CD4-positive, alpha-beta T cell treated with Interleukin-17A for 1 hour (primary cell): ENCODE data around the gene EIF4H.

Experiments used
- DNase-seq: peaks from one replicate; pipeline ENCODE4 v3.0.0-alpha.2; 2020

The EIF4H gene

GRCh38 chr7:74228951-74229900, 55.1 kb downstream of the EIF4H start:
- DNase-seq, result no peak

GRCh38 chr7:74230446-74231231, 56.5 kb downstream of the EIF4H start:
- no peak for DNase-seq

GRCh38 chr7:74231232-74231590, 57.1 kb downstream of the EIF4H start:
- DNase-seq, result no peak

GRCh38 chr7:74233655-74234285, 59.6 kb downstream of the EIF4H start:
- DNase-seq, result no peak

- DNase-seq, result no peak
Observed at GRCh38 chr7:74235518-74236268, 61.5 kb downstream of the EIF4H start.

- DNase-seq, result no peak
Observed at GRCh38 chr7:74236284-74236683, 62.1 kb downstream of the EIF4H start.

GRCh38 chr7:74240482-74240881, 66.3 kb downstream of the EIF4H start:
- DNase-seq, result no peak

GRCh38 chr7:74242122-74242443, 67.9 kb downstream of the EIF4H start:
- DNase-seq, result no peak

- no peak for DNase-seq
Observed at GRCh38 chr7:74246497-74246896, 72.3 kb downstream of the EIF4H start.
